NB4 (cell line): Measurements from ENCODE around the gene BACH2.

Source experiments
- CTCF ChIP-seq: IDR thresholded peaks from one replicate; pipeline ENCODE4 v1.5.1; 2012; ENCODE audit warnings: low read depth, low read length
- MAX ChIP-seq: IDR thresholded peaks from 2 replicates; pipeline ENCODE4 v1.6.1; 2011; ENCODE audit warnings: low read depth, low read length
- MYC ChIP-seq: IDR thresholded peaks from 2 replicates; pipeline ENCODE4 v1.6.1; 2011; ENCODE audit warnings: low read depth, low read length
- POLR2A ChIP-seq: IDR thresholded peaks from 2 replicates; pipeline ENCODE4 v1.6.1; 2011; ENCODE audit warnings: mild to moderate bottlenecking; ENCODE audit not compliant: insufficient read length; ENCODE audit errors: extremely low read depth

- TF ChIP-seq POLR2A (no peak), CTCF (no peak), MAX (no peak), MYC (no peak)
Observed at GRCh38 chr6:89954721-89955148, 341.9 kb downstream of the BACH2 start.
